ENCODE data around the gene QRICH2. TPM values are rescaled to one million over a fixed set of nuclear protein-coding genes. Genes with fewer than 3 reads are reported as not detected.

QRICH2 gene
- total RNA-seq, 2 experiments from 2014 or later: 7.2 to 9.4 TPM

DNA sequence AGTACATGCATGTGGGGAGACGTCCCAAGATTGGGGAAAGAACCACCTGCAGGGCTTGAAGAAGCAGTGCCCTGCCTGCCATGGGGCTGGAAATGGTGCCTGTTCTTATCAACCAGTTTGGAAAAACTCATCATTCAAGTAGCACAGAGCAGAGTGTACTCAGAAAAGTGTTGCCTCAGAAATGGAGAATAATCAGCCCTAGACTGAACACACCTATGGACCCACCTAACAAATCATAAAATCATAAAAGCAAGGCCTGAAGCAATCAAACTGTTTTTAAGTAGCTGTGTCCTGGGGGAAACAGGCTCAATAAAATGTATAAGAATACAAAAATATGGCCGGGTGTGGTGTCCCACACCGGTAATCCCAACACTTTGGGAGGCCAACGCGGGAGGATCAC, 11.2 kb downstream of the QRICH2 start:
- Histone ChIP-seq H2AFZ (ENCODE audit: low read length) (no peak overlapping the region), H3K4me3 (ENCODE audit: low read depth, low read length, poor library complexity, severe bottlenecking) (no peak overlapping the region), H3K9me2 (ENCODE audit: insufficient read depth, low read length) (no peaks in the 10 kb centered on the region), H3K9me3 (ENCODE audit: low read length) (no peaks in the 10 kb centered on the region), H3K4me2 (ENCODE audit: low read length) (no peak overlapping the region), H3K27ac (ENCODE audit: low read depth, low read length, poor library complexity, severe bottlenecking) (no peak overlapping the region), H3K4me1 (ENCODE audit: insufficient read depth, low read length, poor library complexity, severe bottlenecking) (no peaks in the 10 kb centered on the region), H3K36me3 (ENCODE audit: insufficient read depth, low read length) (peaks cover 8% of the 10 kb centered on the region; the same call in 1 of the 2 replicates), H4K20me1 (ENCODE audit: insufficient read depth, low read length) (no peaks in the 10 kb centered on the region), H3K79me2 (ENCODE audit: insufficient read depth, low read depth, low read length) (no peaks in the 10 kb centered on the region)
- TF ChIP-seq EZH2phosphoT487 (IDR thresholded peaks at IDR 0.05; ENCODE audit: borderline replicate concordance, low read depth, low read length): no peak
- TF ChIP-seq, protein P1, sequence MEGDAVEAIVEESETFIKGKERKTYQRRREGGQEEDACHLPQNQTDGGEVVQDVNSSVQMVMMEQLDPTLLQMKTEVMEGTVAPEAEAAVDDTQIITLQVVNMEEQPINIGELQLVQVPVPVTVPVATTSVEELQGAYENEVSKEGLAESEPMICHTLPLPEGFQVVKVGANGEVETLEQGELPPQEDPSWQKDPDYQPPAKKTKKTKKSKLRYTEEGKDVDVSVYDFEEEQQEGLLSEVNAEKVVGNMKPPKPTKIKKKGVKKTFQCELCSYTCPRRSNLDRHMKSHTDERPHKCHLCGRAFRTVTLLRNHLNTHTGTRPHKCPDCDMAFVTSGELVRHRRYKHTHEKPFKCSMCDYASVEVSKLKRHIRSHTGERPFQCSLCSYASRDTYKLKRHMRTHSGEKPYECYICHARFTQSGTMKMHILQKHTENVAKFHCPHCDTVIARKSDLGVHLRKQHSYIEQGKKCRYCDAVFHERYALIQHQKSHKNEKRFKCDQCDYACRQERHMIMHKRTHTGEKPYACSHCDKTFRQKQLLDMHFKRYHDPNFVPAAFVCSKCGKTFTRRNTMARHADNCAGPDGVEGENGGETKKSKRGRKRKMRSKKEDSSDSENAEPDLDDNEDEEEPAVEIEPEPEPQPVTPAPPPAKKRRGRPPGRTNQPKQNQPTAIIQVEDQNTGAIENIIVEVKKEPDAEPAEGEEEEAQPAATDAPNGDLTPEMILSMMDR (conservative IDR thresholded peaks at IDR 0.05; ENCODE audit: low read length): no peak
- CTCF ChIA-PET (ENCODE audit: unreplicated experiment): no interaction called here
- intact Hi-C loops (cut with micrococcal nuclease; ENCODE audit: unreplicated experiment): no loop called here
- POLR2A ChIA-PET: interaction anchor here (0.7 kb wide), 1 partner anchor 295 kb away, joined by 4 read pairs; no protein-coding TSS in a partner anchor
- DNase-seq (ENCODE audit: low spot score): no peak
- BruUV-seq (replicated peaks): no TSS peak

DNA sequence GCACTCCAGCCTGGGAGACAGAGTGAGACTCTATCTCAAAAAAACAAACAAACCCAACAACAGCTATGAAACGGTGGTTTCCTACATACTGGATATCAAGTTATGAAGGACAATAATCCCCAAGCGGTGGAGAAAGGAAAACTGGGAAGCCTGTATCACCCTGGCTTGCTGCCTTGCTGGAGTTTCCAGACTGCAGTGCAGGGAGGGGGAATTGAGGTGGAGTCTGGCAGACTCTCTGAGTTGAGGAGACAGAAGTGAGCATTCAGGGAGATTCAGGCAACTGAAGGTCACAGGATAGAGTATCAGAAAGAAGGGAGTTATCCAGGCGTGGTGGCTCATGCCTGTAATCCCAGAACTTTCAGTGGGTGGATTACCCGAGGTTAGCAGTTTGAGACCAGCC, 11.9 kb downstream of the QRICH2 start:
- Histone ChIP-seq H3K4me2 (ENCODE audit: low read length) (no peak overlapping the region), H3K36me3 (ENCODE audit: insufficient read depth, low read length) (peaks cover 12% of the 10 kb centered on the region; the same call in 1 of the 2 replicates), H4K20me1 (ENCODE audit: insufficient read depth, low read length) (no peaks in the 10 kb centered on the region), H3K9me3 (ENCODE audit: low read length) (no peaks in the 10 kb centered on the region), H2AFZ (ENCODE audit: low read length) (no peak overlapping the region), H3K27ac (ENCODE audit: low read depth, low read length, poor library complexity, severe bottlenecking) (no peak overlapping the region), H3K79me2 (ENCODE audit: insufficient read depth, low read depth, low read length) (no peaks in the 10 kb centered on the region), H3K9me2 (ENCODE audit: insufficient read depth, low read length) (no peaks in the 10 kb centered on the region), H3K4me1 (ENCODE audit: insufficient read depth, low read length, poor library complexity, severe bottlenecking) (no peaks in the 10 kb centered on the region), H3K4me3 (ENCODE audit: low read depth, low read length, poor library complexity, severe bottlenecking) (no peak overlapping the region)
- POLR2A ChIA-PET: interaction anchor here (0.6 to 0.7 kb wide), 2 partner anchors 100 to 296 kb away, joined by 4 read pairs; no protein-coding TSS in a partner anchor
- TF ChIP-seq, protein P1 (conservative IDR thresholded peaks at IDR 0.05; ENCODE audit: low read length): no peak
- TF ChIP-seq EZH2phosphoT487 (IDR thresholded peaks at IDR 0.05; ENCODE audit: borderline replicate concordance, low read depth, low read length): no peak
- no TSS peak for BruUV-seq (replicated peaks)
- intact Hi-C loops (cut with micrococcal nuclease; ENCODE audit: unreplicated experiment): no loop called here
- CTCF ChIA-PET (ENCODE audit: unreplicated experiment): interaction anchor here (0.7 to 0.9 kb wide), 2 partner anchors 173 to 175 kb away, joined by 3 to 5 read pairs; no protein-coding TSS in a partner anchor
- DNase-seq (ENCODE audit: low spot score): no peak

DNA sequence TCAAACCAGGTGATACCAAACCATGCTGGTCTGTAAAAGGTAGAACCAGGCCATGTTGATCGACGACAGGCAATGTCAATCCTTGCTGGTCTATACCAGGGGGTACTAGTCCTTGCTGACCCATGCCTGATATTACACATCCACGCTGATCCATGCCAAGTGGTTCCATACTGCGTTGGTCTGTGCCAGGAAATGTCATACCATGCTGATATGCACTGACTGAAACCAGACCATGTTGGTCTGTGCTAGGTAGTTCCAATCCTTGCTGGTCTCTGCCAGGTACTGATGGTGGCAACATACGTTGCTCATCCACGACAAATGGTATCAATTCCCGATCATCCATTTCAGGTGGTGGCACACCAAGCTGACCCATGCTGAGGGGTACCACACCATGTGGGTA, 15.0 kb downstream of the QRICH2 start:
- BruUV-seq (replicated peaks): no TSS peak
- CTCF ChIA-PET (ENCODE audit: unreplicated experiment): no interaction called here
- Histone ChIP-seq H3K4me1 (ENCODE audit: insufficient read depth, low read length, poor library complexity, severe bottlenecking) (no peaks in the 10 kb centered on the region), H3K36me3 (ENCODE audit: insufficient read depth, low read length) (peaks cover 14% of the 10 kb centered on the region; the same call in 1 of the 2 replicates), H2AFZ (ENCODE audit: low read length) (no peak overlapping the region), H3K4me3 (ENCODE audit: low read depth, low read length, poor library complexity, severe bottlenecking) (no peak overlapping the region), H3K9me2 (ENCODE audit: insufficient read depth, low read length) (no peaks in the 10 kb centered on the region), H3K27ac (ENCODE audit: low read depth, low read length, poor library complexity, severe bottlenecking) (no peak overlapping the region), H3K79me2 (ENCODE audit: insufficient read depth, low read depth, low read length) (no peaks in the 10 kb centered on the region), H3K9me3 (ENCODE audit: low read length) (no peaks in the 10 kb centered on the region), H3K4me2 (ENCODE audit: low read length) (no peak overlapping the region), H4K20me1 (ENCODE audit: insufficient read depth, low read length) (no peaks in the 10 kb centered on the region)
- no peak for DNase-seq (ENCODE audit: low spot score)
- intact Hi-C loops (cut with micrococcal nuclease; ENCODE audit: unreplicated experiment): no loop called here
- POLR2A ChIA-PET: interaction anchor here (0.6 kb wide), 1 partner anchor 174 kb away, joined by 3 read pairs; no protein-coding TSS in a partner anchor
- TF ChIP-seq, protein P1 (conservative IDR thresholded peaks at IDR 0.05; ENCODE audit: low read length): no peak
- TF ChIP-seq EZH2phosphoT487 (IDR thresholded peaks at IDR 0.05; ENCODE audit: borderline replicate concordance, low read depth, low read length): no peak
